HG03097 (cell line): Measurements from ENCODE around the gene MPND.

Source experiments
- ATAC-seq: cut with Tn5 transposase; IDR thresholded peaks from one replicate; pipeline ENCODE4 v1.9.1; 2021; ENCODE audit not compliant: unreplicated experiment, low FRiP score

Gene MPND

GRCh38 chr19:4363571-4364304, 20.4 kb downstream of the MPND start:
- no peak for ATAC-seq

GRCh38 chr19:4365341-4365740, 22.0 kb downstream of the MPND start:
- no peak for ATAC-seq

GRCh38 chr19:4365791-4366665, 22.7 kb downstream of the MPND start:
- no peak for ATAC-seq

- no peak for ATAC-seq
These were observed 23.4 kb downstream of the MPND start for GRCh38 chr19:4366666-4367335.

- no peak for ATAC-seq
These were observed 24.0 kb downstream of the MPND start for GRCh38 chr19:4367336-4367723.

GRCh38 chr19:4367781-4368127, 24.4 kb downstream of the MPND start:
- ATAC-seq = no peak

- no peak for ATAC-seq
These were observed 24.9 kb downstream of the MPND start for GRCh38 chr19:4368128-4368820.

GRCh38 chr19:4369109-4369887, 25.9 kb downstream of the MPND start:
- ATAC-seq = peak; percentile 47

- peak; percentile 32 for ATAC-seq
These were observed 26.5 kb downstream of the MPND start for GRCh38 chr19:4369888-4370260.

- no peak for ATAC-seq
These were observed 27.2 kb downstream of the MPND start for GRCh38 chr19:4370418-4371041.

- ATAC-seq = no peak
These were observed 28.1 kb downstream of the MPND start for GRCh38 chr19:4371247-4372164.

- ATAC-seq = no peak
These were observed 29.0 kb downstream of the MPND start for GRCh38 chr19:4372165-4373012.

GRCh38 chr19:4373013-4373367, 29.6 kb downstream of the MPND start:
- ATAC-seq = no peak

- ATAC-seq = no peak
These were observed 30.5 kb downstream of the MPND start for GRCh38 chr19:4373601-4374497.

GRCh38 chr19:4374498-4375163, 31.3 kb downstream of the MPND start:
- no peak for ATAC-seq
